H1 (cell line): ENCODE measurements around the gene WSCD2. TPM values are rescaled to one million over a fixed set of nuclear protein-coding genes. Genes with fewer than 3 reads are reported as not detected.

Source experiments
- ASH2L ChIP-seq: fragments of 200-600, 300-600 bp; sonication (generic); IDR thresholded peaks from one replicate; pipeline ENCODE4 v1.7.1; 2017; ENCODE audit warnings: low read length
- EP300 ChIP-seq, 2 experiments: IDR thresholded peaks; 1 replicate in 1 of 2; 2 replicates in 1 of 2; pipeline ENCODE4 v1.6.1; 2011 to 2012; ENCODE audit warnings: low read depth in 2 of 2, low read length in 2 of 2, mild to moderate bottlenecking in 2 of 2, borderline replicate concordance in 1 of 2, inconsistent platforms in 1 of 2, moderate library complexity in 1 of 2
- JUN ChIP-seq: IDR thresholded peaks from 2 replicates; pipeline ENCODE4 v1.6.1; 2011; ENCODE audit warnings: low read depth, mild to moderate bottlenecking, improper control_type of control experiment, low read length
- KDM5A ChIP-seq: fragments of 200-600 bp; IDR thresholded peaks from 2 replicates; pipeline ENCODE4 v1.7.1; 2012; ENCODE audit warnings: mild to moderate bottlenecking, low read length, inconsistent platforms, mixed read lengths
- POLR2A ChIP-seq, 2 experiments: IDR thresholded peaks; 1 replicate in 1 of 2; 2 replicates in 1 of 2; pipeline ENCODE4 v1.6.1; 2011; ENCODE audit warnings: low read depth in 2 of 2, low read length in 2 of 2, mild to moderate bottlenecking in 2 of 2; ENCODE audit errors: control extremely low read depth in 1 of 2
- SAP30 ChIP-seq: fragments of 300-600 bp; sonication (generic); IDR thresholded peaks from 2 replicates; pipeline ENCODE4 v1.7.1; 2012; ENCODE audit warnings: low read length, moderate library complexity, mild to moderate bottlenecking, inconsistent platforms; ENCODE audit not compliant: insufficient read depth, insufficient replicate concordance
- polyA plus RNA-seq, 7 experiments: library from polyadenylated mRNA; depleted of rRNA in 3 of 7; stranded (reverse) in 5 of 7; unstranded in 2 of 7; fragments of >200 nt in 5 of 7; fragments of 200-250 nt in 2 of 7; gene quantifications; 1 replicate in 5 of 7; 2 replicates in 1 of 7; 4 replicates in 1 of 7; pipeline versions ENCODE4 v1.2.1 to v1.2.3, GENCODE V29; 2011 to 2013; ENCODE audit warnings: missing spikeins in 2 of 7, mixed read lengths in 2 of 7
- total RNA-seq: library from RNA; stranded (reverse); fragmentation: NEBNext Ultra II Directional; extraction: Animal tissue kit (Norgen Biotek cat#: 25700); gene quantifications from 2 replicates; pipeline ENCODE4 v1.2.1, GENCODE V29; 2021
- TF ChIP-seq, protein P1 (sequence below): fragments of 300-600 bp; sonication (generic); IDR thresholded peaks from 2 replicates; pipeline ENCODE4 v1.7.1; 2012; ENCODE audit warnings: low read length, moderate library complexity, mild to moderate bottlenecking, inconsistent platforms; ENCODE audit not compliant: insufficient replicate concordance
- TF ChIP-seq, protein P2 (sequence below): IDR thresholded peaks from 2 replicates; pipeline ENCODE4 v1.6.1; 2011; ENCODE audit warnings: low read depth, mild to moderate bottlenecking, low read length; ENCODE audit not compliant: insufficient read depth

The WSCD2 gene
- total and polyA plus RNA-seq, 2 of the 8 experiments (the other 6 are each of a cell fraction or from before 2014, with no cell fraction given) = 1.3 to 2.2 TPM

DNA sequence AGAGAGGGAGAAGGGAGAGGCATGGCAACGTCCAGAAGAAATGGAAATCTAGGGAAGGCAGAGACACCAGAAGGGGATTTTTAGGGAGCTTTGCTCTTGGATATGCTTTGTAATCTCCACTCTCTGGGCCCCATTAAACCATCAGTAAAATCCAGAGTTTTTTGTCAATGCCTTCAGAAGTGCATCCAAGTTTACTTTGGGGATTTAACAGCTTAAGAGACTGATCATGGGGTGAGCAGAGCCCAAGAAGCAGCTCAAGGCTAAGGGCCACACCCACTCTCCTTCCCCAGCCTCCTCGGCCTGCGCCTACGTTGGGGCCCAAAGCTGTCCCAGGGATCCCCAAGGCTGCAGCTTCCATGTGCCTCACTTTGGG is 37.4 kb upstream of the WSCD2 start (continued):
- TF ChIP-seq, protein P1, sequence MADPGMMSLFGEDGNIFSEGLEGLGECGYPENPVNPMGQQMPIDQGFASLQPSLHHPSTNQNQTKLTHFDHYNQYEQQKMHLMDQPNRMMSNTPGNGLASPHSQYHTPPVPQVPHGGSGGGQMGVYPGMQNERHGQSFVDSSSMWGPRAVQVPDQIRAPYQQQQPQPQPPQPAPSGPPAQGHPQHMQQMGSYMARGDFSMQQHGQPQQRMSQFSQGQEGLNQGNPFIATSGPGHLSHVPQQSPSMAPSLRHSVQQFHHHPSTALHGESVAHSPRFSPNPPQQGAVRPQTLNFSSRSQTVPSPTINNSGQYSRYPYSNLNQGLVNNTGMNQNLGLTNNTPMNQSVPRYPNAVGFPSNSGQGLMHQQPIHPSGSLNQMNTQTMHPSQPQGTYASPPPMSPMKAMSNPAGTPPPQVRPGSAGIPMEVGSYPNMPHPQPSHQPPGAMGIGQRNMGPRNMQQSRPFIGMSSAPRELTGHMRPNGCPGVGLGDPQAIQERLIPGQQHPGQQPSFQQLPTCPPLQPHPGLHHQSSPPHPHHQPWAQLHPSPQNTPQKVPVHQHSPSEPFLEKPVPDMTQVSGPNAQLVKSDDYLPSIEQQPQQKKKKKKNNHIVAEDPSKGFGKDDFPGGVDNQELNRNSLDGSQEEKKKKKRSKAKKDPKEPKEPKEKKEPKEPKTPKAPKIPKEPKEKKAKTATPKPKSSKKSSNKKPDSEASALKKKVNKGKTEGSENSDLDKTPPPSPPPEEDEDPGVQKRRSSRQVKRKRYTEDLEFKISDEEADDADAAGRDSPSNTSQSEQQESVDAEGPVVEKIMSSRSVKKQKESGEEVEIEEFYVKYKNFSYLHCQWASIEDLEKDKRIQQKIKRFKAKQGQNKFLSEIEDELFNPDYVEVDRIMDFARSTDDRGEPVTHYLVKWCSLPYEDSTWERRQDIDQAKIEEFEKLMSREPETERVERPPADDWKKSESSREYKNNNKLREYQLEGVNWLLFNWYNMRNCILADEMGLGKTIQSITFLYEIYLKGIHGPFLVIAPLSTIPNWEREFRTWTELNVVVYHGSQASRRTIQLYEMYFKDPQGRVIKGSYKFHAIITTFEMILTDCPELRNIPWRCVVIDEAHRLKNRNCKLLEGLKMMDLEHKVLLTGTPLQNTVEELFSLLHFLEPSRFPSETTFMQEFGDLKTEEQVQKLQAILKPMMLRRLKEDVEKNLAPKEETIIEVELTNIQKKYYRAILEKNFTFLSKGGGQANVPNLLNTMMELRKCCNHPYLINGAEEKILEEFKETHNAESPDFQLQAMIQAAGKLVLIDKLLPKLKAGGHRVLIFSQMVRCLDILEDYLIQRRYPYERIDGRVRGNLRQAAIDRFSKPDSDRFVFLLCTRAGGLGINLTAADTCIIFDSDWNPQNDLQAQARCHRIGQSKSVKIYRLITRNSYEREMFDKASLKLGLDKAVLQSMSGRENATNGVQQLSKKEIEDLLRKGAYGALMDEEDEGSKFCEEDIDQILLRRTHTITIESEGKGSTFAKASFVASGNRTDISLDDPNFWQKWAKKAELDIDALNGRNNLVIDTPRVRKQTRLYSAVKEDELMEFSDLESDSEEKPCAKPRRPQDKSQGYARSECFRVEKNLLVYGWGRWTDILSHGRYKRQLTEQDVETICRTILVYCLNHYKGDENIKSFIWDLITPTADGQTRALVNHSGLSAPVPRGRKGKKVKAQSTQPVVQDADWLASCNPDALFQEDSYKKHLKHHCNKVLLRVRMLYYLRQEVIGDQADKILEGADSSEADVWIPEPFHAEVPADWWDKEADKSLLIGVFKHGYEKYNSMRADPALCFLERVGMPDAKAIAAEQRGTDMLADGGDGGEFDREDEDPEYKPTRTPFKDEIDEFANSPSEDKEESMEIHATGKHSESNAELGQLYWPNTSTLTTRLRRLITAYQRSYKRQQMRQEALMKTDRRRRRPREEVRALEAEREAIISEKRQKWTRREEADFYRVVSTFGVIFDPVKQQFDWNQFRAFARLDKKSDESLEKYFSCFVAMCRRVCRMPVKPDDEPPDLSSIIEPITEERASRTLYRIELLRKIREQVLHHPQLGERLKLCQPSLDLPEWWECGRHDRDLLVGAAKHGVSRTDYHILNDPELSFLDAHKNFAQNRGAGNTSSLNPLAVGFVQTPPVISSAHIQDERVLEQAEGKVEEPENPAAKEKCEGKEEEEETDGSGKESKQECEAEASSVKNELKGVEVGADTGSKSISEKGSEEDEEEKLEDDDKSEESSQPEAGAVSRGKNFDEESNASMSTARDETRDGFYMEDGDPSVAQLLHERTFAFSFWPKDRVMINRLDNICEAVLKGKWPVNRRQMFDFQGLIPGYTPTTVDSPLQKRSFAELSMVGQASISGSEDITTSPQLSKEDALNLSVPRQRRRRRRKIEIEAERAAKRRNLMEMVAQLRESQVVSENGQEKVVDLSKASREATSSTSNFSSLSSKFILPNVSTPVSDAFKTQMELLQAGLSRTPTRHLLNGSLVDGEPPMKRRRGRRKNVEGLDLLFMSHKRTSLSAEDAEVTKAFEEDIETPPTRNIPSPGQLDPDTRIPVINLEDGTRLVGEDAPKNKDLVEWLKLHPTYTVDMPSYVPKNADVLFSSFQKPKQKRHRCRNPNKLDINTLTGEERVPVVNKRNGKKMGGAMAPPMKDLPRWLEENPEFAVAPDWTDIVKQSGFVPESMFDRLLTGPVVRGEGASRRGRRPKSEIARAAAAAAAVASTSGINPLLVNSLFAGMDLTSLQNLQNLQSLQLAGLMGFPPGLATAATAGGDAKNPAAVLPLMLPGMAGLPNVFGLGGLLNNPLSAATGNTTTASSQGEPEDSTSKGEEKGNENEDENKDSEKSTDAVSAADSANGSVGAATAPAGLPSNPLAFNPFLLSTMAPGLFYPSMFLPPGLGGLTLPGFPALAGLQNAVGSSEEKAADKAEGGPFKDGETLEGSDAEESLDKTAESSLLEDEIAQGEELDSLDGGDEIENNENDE = no peak
- TF ChIP-seq EP300 (IDR thresholded peaks at IDR 0.05; ENCODE audit: borderline replicate concordance in 1 of 2, low read depth in 2 of 2, low read length in 2 of 2) (no peak), ASH2L (no peak), KDM5A (no peak), JUN (no peak), SAP30 (no peak), POLR2A (IDR thresholded peaks at IDR 0.05; ENCODE audit: control extremely low read depth in 1 of 2, low read depth in 2 of 2, low read length in 2 of 2) (no peak)
- TF ChIP-seq, protein P2, sequence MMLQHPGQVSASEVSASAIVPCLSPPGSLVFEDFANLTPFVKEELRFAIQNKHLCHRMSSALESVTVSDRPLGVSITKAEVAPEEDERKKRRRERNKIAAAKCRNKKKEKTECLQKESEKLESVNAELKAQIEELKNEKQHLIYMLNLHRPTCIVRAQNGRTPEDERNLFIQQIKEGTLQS = no peak
